Effector CD4-positive, alpha-beta T cell (primary cell): Measurements from ENCODE around the gene PITX3.
A peak's percentile ranks its signal among the peaks of the same experiment; 100 is the strongest.
"Not testable (repeated sequence)": the region's sequence is repeated elsewhere in the genome, so short reads cannot be mapped to it uniquely, and the experiment has no call there.

Experiments used
- DNase-seq: peaks from one replicate; pipeline ENCODE4 v3.0.0-alpha.2; 2020

PITX3 gene

DNA sequence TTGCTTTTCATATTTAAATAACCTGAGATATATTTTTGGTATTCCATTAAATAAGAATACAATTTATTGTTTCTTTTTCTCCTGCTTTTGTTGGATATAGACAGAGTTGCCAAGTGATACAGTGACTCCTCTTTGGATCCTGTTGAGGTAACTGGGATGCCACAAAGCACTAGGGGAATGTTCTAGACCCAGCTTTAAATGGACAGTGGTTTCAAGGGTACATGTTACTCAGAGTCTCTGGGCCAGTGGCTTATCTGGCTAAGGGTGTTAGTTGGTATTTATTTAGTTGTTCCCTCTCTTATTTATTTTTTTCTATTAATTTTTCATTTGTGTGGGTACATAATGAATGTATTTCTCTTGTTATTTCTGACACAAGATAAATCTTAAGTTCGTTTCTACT lies 13.1 kb upstream of the PITX3 start:
- DNase-seq = no peak

DNA sequence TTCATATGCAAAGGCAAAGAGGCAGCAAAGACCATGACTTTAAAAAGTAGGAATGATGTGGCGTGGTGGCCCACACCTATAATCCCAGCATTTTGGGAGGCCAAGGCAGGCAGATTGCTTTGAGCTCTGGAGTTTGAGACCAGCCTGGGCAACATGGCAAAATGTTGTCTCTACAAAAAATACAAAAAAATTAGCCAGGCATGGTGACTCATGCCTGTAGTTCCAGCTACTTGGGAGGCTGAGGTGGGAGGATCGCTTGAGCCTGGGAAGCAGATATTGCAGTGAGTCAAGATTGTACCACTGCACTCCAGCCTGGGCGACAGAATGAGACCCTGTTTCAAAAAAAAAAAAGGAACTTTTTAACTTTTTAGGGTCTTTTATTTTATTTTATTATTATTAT lies 11.2 kb upstream of the PITX3 start:
- DNase-seq = not testable (repeated sequence)

DNA sequence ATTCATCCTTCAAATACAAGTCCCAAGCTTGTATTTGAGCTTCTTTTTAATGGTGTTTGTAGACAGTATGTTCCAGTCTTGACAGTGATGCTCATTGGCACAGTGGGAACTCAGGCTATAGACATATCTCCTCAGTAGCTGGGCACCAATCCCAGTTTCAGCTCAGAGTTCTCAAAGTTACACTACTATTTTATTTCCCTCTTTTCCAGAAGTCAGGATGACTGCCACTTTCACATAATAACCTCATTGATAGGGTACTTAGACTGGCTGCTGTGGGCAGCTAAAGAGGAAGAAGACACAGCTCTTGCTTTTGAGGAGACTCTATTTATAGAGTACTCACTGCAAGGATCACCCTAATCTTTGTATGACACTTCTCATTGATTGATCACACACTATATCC lies 6.4 kb upstream of the PITX3 start:
- no peak for DNase-seq

DNA sequence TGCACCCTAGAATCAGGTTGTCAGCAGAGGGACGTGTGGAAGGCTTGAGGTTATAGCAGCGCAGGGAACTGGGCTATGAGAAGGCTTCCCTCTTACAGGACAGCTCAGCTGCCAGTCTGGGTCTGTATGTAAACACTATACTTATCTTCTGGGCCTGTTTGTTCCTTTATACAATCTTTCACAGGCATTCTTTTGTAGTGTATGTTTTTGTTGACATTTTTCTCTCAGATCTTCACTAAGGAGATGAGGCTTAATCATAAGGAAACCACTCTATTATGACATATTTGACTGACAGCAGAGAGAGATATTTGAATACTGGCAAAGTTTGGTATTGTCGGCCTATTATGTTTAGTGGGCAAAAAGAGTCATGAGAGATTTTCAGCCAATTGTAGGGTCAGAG lies 4.9 kb upstream of the PITX3 start:
- no peak for DNase-seq

DNA sequence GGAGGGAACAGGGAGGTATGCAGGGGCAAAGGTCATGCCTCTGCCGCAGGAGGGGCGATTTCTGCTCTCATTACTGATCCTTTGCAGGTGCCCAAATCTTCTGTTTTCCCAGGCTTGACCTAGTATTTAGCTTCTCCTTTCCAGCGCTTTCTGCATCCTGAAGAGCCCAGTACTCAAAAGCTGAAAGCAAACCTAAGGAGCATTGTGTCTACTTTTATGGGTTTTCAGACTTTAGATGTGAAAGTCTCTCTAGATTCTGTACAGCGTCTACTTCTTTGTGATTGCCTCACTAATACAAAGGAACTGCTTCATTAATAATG lies 4.6 kb upstream of the PITX3 start:
- DNase-seq = no peak

DNA sequence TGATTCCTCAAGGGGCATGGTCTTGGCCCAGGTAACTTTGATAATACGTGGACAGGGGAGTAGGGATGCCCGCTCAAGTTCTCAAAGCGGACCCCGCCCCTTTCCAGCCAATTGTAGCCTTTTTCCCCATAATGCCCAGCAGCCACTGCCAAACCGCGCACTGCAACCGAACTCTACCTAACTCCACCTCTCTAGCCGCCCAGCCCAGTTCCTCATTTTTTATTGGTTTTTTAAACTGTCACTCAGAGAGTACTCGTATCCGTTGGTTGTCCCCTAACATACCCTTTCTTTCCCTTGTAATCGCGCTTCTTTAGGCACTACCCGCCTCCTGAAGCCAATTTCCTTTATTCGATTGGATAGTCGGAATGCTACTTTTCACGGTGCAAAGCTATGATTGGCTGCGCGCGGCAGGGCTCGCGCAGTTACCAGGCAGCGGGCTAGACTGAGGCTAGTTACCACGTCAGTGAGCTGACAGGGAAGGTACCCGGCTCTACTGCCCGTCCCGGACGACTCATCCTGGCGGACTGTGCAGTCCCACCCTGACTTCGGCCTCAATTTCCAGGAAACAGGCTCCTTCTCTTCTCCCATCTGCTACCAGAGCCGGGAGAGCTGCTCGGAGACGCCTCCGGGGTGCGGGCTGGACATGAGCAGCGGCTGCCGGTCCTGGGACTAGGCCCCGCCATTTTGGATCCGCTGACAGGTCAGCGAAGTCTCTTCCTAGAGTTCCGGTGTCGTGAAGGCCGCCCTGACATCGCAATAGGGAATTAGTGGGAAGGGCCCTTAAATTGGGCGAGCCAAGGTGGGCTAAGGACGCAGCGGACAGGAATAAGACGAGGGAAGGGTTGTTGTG lies 4.0 kb upstream of the PITX3 start, which contains the start of gene GBF1:
Gene GBF1 (plus strand): TSS at position 451 of the 850 bp plus-strand sequence. CDS start 13,407 bp downstream, outside the sequence.
- DNase-seq = peak; percentile 85

DNA sequence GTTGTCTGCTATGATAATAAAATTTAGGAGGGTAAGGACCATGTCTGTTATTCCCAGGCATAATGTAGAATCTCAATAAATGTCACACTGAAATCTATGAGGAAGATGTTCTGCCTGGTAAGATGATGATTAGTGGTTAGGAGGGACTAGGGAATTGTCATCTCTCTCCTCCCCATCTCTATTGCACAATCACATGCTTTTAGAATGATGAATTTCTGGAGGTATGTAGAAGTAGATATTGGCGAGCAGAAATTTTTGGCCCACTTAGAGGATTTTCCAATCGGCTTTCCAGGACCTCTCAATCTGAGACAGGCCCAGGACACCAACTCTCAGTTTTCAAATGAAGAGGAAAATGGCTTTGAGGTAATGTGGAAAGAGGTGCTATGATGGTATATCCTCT lies 2.0 kb upstream of the PITX3 start:
- DNase-seq = no peak

DNA sequence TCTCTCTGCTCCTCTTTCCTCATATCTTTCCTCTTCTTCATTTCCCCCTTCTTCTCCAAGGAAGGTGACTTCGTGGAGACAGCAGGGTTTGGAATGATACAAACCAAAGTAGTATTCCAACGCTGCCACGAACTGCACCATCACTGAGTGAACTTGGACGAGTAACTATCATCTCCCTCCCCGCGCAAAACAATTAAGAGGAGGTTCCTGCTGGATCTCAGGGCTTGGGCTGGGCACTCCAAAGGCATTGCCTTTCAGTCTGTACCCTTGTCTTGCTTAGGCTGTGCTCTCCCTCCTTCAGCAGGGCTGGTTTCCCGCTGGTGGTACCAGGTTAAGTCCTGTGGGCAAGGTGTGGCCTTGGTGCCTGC lies 790 bp upstream of the PITX3 start:
- DNase-seq = no peak

DNA sequence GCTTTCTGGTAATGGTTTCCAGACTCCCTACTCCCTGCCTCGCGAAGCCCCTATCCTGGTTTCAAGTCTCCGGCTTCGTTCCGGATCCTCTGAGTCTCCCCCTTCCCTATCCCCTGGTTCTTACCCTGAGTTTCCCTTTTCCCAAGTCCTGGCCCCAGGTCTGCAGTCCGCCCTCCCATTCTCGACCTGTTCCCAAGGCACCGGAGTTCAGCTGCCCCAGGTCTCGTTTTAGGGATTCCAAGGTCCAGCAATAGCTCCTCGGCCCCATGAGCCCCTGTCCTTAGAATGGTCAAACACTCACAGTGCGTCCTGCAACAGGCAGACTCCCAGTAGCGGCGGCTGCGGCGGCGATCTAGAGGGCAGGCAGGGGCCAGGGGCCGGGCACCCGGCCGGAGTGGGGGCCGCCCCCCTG lies 274 bp downstream of the PITX3 start:
- no peak for DNase-seq

DNA sequence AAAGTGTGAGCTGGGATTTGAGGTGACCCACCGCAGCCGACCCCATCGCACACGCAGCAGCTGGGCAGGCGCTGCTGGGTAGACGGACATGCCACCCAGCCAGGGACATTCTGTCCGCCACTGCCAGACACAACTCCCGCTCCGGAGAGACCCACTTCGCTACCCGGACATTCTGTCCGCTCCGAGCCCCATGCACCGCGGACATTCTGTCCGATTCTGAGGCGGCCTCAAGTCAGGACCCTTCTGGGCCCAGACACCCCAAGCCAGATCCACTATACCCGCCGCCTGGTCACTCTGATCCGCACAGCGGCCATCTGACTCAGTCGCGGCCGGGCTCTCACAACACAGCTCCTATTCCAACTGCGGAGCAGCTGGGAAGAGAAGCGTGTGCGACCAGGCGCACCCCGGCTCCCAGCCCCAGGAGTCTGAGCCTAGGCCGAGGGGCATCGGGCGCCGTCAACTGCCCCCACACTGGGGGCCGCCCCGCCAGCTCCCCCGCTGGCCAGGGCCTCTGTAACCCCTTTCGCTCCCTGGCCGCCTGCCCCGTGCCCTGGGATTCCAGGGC lies 763 bp downstream of the PITX3 start:
- DNase-seq = no peak

DNA sequence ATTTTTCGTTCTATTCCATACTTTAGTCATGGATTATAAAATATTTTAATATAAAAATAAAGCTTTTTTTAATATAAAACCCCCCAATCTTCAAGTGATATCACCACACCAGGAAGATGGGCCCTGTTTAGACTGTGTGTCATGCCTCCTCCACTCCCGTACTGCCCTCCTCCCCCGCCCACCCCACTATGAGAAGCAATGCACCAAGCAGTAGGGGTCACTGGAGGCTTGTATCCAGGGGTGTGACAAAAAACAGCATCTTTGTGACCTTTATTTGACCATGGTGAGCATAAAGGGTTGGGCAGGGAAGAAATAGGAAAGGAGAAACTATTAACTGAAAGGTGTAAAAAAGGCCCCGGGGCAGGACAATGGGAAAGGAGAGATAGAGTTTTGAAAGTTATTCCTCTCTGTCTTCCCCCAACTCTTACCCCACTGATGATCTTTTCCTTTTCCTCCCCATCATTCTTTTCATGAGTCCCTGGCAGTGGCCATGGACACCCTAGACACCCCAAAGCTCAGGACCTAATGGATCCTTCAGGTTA lies 3.5 kb downstream of the PITX3 start:
- no peak for DNase-seq

DNA sequence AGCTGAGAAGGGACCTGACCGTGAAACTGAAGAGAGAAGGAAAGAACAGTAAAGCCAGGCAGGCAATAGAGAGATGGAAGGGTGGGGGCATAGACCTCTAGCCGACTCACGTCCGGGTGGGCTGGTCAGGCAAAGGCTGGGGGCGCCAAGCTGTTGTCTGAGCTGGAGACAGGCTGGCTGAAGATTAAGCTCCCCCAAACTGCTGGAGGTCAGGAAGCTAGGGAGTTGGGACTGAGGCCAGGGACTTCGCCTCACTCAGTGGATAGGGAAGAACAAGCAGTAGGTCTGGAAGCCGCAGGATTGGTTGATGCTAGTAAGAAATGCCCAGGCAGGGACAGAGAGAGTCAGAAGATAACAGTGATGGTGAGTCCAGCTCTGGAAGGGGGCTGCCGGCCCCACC lies 5.3 kb downstream of the PITX3 start:
- DNase-seq = no peak

DNA sequence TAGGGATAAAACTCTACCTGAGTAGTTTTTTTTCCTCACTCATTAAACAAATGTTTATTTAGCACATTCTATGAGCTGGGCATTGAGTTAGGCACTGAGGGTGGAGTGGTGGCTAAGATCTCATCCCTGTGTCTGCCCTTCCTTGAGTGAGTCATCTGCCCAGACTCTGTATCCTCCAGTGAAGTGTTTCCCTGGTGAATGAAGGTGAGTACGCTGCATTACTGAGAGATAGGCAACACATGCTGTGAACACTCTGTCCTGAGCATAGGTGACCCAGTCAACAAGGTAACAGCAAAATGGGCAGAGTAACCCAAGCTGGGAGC lies 5.8 kb downstream of the PITX3 start:
- no peak for DNase-seq

DNA sequence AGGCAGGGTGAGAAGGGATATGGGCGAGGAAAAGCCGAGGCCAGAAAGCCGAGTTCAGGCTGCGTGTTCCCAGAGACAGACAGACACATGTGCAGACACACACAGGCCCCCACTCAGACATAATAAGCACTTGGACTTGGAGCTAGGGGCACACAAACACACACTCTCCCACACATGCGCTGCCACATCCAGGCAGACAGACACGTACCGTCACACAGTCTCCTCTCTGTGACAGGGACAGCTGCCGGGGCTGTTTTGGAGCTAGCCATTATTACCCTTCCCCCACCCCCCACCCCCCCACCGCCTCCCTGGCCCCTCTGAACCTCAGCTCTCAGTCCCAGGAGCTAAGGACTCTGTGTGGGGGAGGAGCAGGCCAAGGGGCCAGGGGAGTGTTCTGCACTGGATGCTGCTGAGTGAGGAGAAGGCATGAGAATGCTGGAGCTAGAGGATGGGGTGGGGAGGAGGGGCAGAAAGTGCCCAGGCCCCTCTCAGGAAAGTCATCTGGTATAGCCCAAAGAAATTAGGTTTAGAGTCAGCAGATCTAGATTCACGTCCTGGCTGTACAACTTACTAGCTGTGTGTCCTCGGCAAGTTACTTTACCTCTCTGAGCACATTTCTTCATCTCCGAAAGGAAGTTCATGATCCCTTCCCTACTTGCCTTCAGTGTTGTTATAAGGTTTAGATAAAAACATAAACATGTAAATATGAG lies 6.3 kb downstream of the PITX3 start:
- no peak for DNase-seq

DNA sequence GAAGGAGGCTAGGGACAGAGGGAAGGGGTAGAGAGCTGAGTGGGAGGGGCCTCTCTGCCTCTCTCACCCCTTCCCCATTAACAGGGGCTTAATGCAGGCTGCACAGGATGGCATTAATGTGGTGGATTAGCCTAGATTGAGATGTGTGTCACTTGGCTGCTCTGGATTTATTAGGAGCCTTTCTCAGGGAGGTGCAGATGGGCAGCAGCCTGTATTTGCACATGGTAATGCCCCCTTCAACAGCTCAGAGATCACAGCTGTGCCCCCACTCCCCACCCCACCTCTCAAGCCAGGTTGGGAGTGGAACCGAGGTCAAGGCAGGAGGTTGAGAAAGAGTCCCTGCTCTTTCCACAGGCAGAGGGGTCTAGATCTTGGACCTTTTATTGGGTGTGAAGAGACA lies 7.3 kb downstream of the PITX3 start:
- DNase-seq = no peak

DNA sequence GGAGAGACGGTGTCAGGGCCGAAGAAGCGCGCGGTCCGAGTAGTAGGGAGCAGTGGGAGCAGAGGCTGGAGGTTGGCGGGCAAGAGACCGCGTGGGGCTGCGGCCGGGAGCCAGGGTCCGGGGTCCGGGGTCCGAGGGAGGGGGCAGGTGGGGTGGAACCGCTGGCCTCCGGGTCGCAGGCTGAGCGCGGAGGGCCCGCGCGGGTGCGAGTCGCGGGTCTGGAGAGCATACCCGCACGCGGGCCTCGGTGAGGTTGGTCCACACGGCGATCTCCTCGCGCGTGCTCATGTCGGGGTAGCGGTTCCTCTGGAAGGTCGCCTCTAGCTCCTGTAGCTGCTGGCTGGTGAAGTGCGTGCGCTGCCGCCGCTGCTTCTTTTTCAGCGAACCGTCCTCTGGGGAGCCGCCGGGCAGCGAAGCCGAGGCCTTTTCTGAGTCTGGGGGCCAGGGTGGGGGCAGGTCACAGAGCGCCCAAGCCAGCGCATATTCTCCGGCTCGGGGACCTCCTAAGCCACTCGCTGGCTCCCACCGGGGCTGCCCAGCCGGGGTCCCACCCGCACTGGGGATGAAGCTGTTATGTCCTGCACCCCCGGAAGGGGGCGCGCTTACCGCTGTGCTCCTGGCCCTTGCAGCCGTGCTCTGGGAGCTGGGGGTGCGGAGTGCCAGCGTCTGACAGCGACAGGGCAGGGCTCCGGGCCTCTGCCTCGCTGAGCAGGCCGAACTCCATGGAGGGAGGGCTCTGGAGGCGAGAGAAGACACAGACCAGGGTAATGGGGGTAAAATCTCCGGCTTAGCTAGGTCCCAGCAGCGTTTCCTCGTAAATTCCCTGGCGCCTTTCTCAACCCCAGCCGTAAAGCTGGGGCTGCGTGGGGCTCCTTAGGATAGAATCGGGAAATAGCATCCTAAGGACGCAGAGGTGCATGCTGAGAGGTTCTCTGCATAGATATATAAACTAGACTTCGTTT lies 9.7 kb downstream of the PITX3 start:
- peak; percentile 57 for DNase-seq

DNA sequence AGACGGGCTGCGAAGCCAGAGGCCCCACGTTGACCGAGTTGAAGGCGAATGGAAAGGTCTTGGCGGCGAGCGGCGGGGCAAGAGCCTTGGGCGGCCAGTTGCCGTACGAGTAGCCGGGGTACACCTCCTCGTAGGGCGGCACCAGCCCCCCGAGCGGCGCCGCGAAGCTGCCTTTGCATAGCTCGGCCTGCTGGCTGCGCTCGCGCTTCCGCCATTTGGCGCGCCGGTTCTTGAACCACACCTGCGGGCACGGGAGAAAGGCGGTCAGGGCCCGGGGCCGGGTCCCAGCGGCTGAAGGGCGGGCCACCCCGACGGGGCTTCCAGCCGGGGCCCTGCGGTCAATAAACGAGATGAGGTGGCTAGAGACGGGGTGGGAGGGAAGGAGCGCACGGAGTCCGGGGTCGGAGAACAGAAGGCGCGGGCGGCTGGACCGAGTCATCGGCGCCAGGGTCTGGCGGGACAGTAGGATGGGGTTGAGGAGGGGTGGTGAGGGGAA lies 10.4 kb downstream of the PITX3 start:
- peak; percentile 29 for DNase-seq

DNA sequence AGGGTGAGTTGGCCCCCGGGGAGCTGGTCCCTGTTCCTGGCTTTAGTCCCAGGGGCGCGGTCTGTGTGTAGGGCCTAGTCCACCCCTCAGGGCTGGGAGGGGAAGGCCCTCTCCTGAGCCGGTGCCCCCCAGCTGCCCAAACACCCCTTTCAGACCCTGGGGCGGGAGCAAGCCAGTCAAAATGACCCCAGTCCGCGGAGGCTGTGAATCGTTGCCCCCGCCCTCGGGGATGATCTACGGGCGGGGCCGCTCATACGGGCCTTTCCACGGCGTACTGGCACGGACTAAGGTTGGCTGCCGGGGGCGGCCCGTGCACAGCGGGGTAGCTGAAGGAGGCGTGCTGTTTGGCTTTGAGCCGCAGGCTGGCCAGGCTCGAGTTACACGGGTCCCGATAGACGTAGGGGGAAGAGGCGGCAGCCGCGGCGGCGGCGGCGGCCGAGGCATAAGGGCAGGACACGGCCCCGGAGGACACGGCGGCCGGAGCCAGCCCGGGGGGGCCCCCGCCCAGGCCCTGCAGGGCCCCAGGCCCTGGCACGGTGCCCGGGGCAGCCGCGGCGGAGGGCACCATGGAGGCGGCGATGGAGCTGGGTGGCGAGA lies 10.9 kb downstream of the PITX3 start:
- no peak for DNase-seq

DNA sequence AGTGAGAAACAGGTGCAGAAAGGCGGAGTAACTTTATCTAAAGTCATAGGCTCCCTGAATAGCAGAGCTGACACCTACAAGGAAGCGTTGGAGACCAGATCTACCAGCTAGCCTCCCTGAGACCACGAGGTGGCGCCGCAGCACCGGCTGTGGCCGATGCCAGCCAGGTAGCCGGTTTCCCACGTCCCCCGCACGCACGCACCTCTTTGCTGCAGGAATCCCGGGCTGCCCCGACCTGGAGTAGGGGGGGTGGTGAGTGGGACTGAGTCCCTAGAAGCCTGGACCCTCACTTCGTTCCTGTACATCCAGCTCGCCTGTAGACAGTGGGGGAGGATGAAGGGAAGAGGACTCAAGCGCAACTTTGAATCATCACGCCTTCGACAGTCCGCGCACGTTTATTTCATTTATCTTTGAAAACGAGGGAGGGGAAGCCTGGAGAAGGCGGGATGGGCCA lies 11.5 kb downstream of the PITX3 start:
- DNase-seq = peak; percentile 85

DNA sequence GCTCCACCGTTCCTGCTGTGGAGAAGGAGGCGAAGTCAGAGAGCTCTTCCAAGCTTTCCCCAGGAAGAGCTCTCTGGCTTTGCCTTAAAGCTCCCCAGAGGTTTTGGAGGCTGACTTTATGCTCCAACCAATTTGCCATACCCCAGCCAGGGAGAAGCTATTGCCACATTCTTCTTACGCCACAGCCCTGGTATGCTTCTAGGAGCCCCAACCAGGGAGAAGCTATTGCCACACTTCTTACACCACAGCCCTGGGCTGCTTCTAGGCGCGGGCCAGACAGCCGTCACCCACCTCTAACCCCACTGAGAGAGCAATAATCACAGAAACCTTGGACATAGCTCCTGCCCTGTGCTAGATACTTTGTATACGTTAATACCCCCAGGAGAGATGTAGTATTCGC lies 14.3 kb downstream of the PITX3 start:
- DNase-seq = no peak

DNA sequence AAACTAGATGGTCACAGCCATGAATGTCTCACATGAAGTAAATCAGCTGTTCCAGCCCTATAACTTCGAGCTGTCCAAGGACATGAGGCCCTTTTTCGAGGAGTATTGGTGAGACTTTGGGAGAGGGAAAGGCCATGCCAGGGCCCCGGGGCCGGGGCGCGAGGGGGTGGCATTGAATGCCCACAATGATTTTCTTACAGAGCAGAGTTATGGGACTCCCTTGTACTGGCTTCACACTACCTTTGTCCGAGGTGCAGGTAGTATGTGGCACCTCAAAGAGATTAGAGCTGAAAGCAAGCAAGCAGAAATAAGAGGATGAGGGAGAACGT lies 14.8 kb downstream of the PITX3 start:
- DNase-seq = no peak
